WTC11 (cell line): ENCODE measurements around the gene MBP.

Experiments
- ATF1 ChIP-seq: sonication (generic); formaldehyde crosslinking; IDR thresholded peaks from 2 replicates; pipeline ENCODE4 v1.8.1; 2023; ENCODE audit warnings: mild to moderate bottlenecking, moderate library complexity, missing genetic modification reagents
- CTCF ChIP-seq: fragments of 200-600 bp; IDR thresholded peaks from 2 replicates; pipeline ENCODE4 v1.8.0; 2022; ENCODE audit warnings: antibody characterized with exemption
- E2F1 ChIP-seq: sonication (generic); formaldehyde crosslinking; IDR thresholded peaks from 2 replicates; pipeline ENCODE4 v1.8.0; 2022; ENCODE audit warnings: mild to moderate bottlenecking, missing genetic modification reagents
- ERG ChIP-seq: fragments of 250-450 bp; sonication (Bioruptor Pico); IDR thresholded peaks from 2 replicates; pipeline ENCODE4 v1.8.0; 2021; ENCODE audit warnings: mild to moderate bottlenecking
- FOXP1 ChIP-seq: sonication (generic); formaldehyde crosslinking; IDR thresholded peaks from 2 replicates; pipeline ENCODE4 v1.8.0; 2022; ENCODE audit warnings: missing genetic modification reagents, mild to moderate bottlenecking, moderate library complexity, borderline replicate concordance
- FOXP4 ChIP-seq: sonication (generic); formaldehyde crosslinking; IDR thresholded peaks from 2 replicates; pipeline ENCODE4 v1.8.0; 2022; ENCODE audit warnings: mild to moderate bottlenecking, missing genetic modification reagents
- HMGXB4 ChIP-seq: sonication (generic); formaldehyde crosslinking; IDR thresholded peaks from 2 replicates; pipeline ENCODE4 v1.8.1; 2023; ENCODE audit warnings: mild to moderate bottlenecking, moderate library complexity, missing genetic modification reagents
- NR2C2 ChIP-seq: sonication (generic); formaldehyde crosslinking; IDR thresholded peaks from 2 replicates; pipeline ENCODE4 v1.8.0; 2022; ENCODE audit warnings: mild to moderate bottlenecking, missing genetic modification reagents
- ZNF138 ChIP-seq: sonication (generic); formaldehyde crosslinking; conservative IDR thresholded peaks from 2 replicates; pipeline ENCODE4 v1.8.1; 2022; ENCODE audit warnings: mild to moderate bottlenecking, moderate library complexity, missing genetic modification reagents

- TF ChIP-seq NR2C2 (CRISPR knock-in tag): no peak
- no peak for TF ChIP-seq CTCF
- no peak for TF ChIP-seq FOXP4 (CRISPR knock-in tag)
- TF ChIP-seq HMGXB4 (CRISPR knock-in tag): no peak
- TF ChIP-seq ZNF138 (CRISPR knock-in tag): no peak
- no peak for TF ChIP-seq E2F1 (CRISPR knock-in tag)
- TF ChIP-seq ATF1 (CRISPR knock-in tag): no peak
- no peak for TF ChIP-seq ERG
- no peak for TF ChIP-seq FOXP1 (CRISPR knock-in tag)
These were observed 11.1 kb downstream of the MBP start for GRCh38 chr18:77121523-77121922.
